MM.1S (cell line): ENCODE data around the gene DPH1.
A peak's percentile ranks its signal among the peaks of the same experiment; 100 is the strongest.

Experiments used
- DNase-seq: peaks from one replicate; pipeline ENCODE4 v3.0.0-alpha.2; 2015
- H2AFZ ChIP-seq: fragments of 300-600 bp; sonication (generic); 2 replicates; pipeline ENCODE4 v1.6.0; 2016; ENCODE audit warnings: antibody characterized with exemption, low read length
- H3F3A ChIP-seq: fragments of 300-600 bp; sonication (generic); 2 replicates; pipeline ENCODE4 v1.6.1; 2016; ENCODE audit warnings: mild to moderate bottlenecking, antibody characterized with exemption, low read length, moderate library complexity, mixed read lengths; ENCODE audit not compliant: insufficient read depth
- H3K27ac ChIP-seq: fragments of 300-600 bp; sonication (generic); 2 replicates; pipeline ENCODE4 v1.5.1; 2016; ENCODE audit warnings: mild to moderate bottlenecking, low read length
- H3K27me3 ChIP-seq: fragments of 300-600 bp; sonication (generic); replicated peaks from 2 replicates; pipeline ENCODE4 v1.6.0; 2016; ENCODE audit warnings: low read length; ENCODE audit not compliant: insufficient read depth
- H3K36me3 ChIP-seq: fragments of 300-600 bp; sonication (generic); replicated peaks from 2 replicates; pipeline ENCODE4 v1.6.1; 2016; ENCODE audit warnings: mild to moderate bottlenecking, low read length, mixed read lengths; ENCODE audit not compliant: insufficient read depth
- H3K4me1 ChIP-seq: fragments of 300-600 bp; sonication (generic); 2 replicates; pipeline ENCODE4 v1.6.1; 2016; ENCODE audit warnings: low read length, mixed read lengths
- H3K4me2 ChIP-seq: fragments of 300-600 bp; sonication (generic); 2 replicates; pipeline ENCODE4 v1.6.0; 2016; ENCODE audit warnings: low read depth, low read length
- H3K4me3 ChIP-seq: fragments of 300-600 bp; sonication (generic); 2 replicates; pipeline ENCODE4 v1.5.1; 2016; ENCODE audit warnings: low read length, mixed read lengths
- H3K79me2 ChIP-seq: fragments of 300-600 bp; sonication (generic); 2 replicates; pipeline ENCODE4 v1.6.1; 2016; ENCODE audit warnings: mixed run types, low read length, mixed read lengths
- H3K9ac ChIP-seq: fragments of 300-600 bp; sonication (generic); 2 replicates; pipeline ENCODE4 v1.6.1; 2016; ENCODE audit warnings: low read length, mixed read lengths
- H3K9me2 ChIP-seq: fragments of 300-600 bp; sonication (generic); replicated peaks from 2 replicates; pipeline ENCODE4 v1.6.1; 2016; ENCODE audit warnings: mild to moderate bottlenecking, low read length, mixed read lengths; ENCODE audit not compliant: insufficient read depth
- H3K9me3 ChIP-seq: fragments of 300-600 bp; sonication (generic); replicated peaks from 2 replicates; pipeline ENCODE4 v1.6.1; 2016; ENCODE audit warnings: mild to moderate bottlenecking, low read length, mixed read lengths; ENCODE audit not compliant: insufficient read depth
- H4K20me1 ChIP-seq: fragments of 300-600 bp; sonication (generic); 2 replicates; pipeline ENCODE4 v1.6.1; 2016; ENCODE audit warnings: mild to moderate bottlenecking, low read length, moderate library complexity, mixed read lengths; ENCODE audit not compliant: insufficient read depth
- EZH2 ChIP-seq: fragments of 300-600 bp; sonication (generic); optimal IDR thresholded peaks from 2 replicates; pipeline ENCODE3; 2017; ENCODE audit warnings: low read depth, mild to moderate bottlenecking, antibody characterized with exemption, low read length, mixed read lengths
- EZH2phosphoT487 ChIP-seq: fragments of 300-600 bp; sonication (generic); IDR thresholded peaks from 2 replicates; pipeline ENCODE4 v1.6.1; 2018; ENCODE audit warnings: antibody characterized with exemption, low read length
- TF ChIP-seq, protein P1 (sequence below): fragments of 300-600 bp; sonication (generic); IDR thresholded peaks from 2 replicates; pipeline ENCODE4 v1.5.1; 2016; ENCODE audit warnings: antibody characterized with exemption, low read length, mixed read lengths

DPH1 gene

DNA sequence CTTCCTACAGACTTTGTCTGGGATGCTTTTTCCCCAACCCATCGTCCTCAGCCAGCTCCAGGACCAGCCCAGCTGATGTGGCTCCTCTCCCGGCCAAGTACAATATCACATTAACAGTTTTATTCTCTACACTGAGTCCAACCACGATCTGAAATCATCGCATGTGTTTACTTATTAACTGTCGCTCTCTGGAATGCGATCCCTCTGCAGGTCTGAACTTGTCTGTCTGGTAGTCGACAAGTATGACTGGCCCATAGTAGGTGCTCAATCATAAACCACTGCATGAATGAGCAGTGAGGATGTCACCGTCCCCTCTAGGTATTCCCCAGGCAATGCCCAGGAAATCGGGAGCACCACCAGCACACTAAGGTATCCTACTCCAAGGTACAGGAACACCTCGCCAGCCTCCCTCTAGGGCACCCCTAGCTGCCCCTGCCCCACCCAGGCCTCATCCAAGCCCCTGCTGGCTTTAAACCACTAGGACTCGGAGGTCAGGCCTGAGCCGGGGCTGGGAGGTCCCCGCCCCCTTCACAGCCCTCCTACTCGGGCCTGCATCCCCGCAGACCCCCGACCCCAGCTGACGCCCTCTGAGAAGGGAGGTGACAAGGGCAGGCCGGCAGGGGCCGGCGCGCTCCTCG is 32.5 kb upstream of the DPH1 start:
- no peak for DNase-seq
- no peak overlapping the region for H2AFZ ChIP-seq
- H3K9ac ChIP-seq = no peak overlapping the region

DNA sequence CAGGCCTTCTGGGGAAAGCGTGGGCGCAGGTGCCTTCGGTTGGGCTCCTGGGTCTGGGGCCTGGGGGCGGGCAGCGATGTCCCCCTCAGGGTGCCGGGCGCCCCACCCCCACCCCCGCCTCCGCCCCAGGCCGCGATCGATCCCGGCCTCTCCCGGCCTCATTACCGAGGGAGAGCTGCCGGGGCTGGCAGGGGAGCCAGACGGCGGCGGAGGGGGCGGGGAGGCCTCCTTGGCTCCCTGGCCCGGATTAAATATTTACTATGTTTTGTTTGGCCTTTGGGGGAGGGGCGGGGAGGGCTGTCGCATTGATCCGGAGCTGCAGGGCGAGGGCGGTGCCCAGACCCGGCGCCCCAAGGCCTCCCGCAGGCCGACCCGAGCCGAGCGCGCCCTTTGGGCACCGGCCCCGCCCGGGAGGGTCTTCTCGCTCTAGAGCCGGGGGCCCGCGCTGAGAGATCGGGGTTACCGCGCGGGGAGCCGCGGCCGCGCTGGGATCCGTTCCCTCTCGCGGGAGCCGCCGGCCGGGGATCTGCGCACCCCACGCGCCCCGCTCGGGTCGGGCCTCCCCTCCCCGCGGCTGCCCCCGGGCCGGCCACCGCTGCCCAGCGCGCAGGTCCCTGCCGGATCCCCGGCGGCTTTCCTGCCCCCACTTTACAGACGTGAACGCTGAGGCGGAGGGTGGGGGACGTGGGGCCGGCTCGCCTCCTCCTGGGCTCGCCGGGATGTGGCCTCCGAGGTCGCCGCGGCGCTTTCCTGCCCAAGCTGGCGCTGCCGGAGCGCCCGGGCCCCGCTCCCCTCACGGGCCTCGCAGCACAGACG is 31.8 kb upstream of the DPH1 start:
- no peak overlapping the region for H3K4me2 ChIP-seq
- no peak for DNase-seq
- no peak overlapping the region for H2AFZ ChIP-seq
- H3K9ac ChIP-seq = no peak overlapping the region
- H3K79me2 ChIP-seq = no peaks in the 10 kb centered on the region
- peaks cover 8% of the 10 kb centered on the region; the same call in 1 of the 2 replicates for H3K4me1 ChIP-seq
- TF ChIP-seq EZH2phosphoT487 (no peak), EZH2 (no peak)
- TF ChIP-seq, protein P1, sequence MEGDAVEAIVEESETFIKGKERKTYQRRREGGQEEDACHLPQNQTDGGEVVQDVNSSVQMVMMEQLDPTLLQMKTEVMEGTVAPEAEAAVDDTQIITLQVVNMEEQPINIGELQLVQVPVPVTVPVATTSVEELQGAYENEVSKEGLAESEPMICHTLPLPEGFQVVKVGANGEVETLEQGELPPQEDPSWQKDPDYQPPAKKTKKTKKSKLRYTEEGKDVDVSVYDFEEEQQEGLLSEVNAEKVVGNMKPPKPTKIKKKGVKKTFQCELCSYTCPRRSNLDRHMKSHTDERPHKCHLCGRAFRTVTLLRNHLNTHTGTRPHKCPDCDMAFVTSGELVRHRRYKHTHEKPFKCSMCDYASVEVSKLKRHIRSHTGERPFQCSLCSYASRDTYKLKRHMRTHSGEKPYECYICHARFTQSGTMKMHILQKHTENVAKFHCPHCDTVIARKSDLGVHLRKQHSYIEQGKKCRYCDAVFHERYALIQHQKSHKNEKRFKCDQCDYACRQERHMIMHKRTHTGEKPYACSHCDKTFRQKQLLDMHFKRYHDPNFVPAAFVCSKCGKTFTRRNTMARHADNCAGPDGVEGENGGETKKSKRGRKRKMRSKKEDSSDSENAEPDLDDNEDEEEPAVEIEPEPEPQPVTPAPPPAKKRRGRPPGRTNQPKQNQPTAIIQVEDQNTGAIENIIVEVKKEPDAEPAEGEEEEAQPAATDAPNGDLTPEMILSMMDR = no peak
- H3K9me3 ChIP-seq = no peaks in the 10 kb centered on the region
- no peak overlapping the region for H3K27ac ChIP-seq
- no peaks in the 10 kb centered on the region for H4K20me1 ChIP-seq
- no peak overlapping the region for H3K4me3 ChIP-seq
- no peaks in the 10 kb centered on the region for H3K36me3 ChIP-seq
- no peaks in the 10 kb centered on the region for H3F3A ChIP-seq
- H3K27me3 ChIP-seq = peaks cover 40% of the 10 kb centered on the region
- no peaks in the 10 kb centered on the region for H3K9me2 ChIP-seq

More for the DNA sequence above, 32.5 kb upstream of the DPH1 start:
- no peaks in the 10 kb centered on the region for H4K20me1 ChIP-seq
- no peaks in the 10 kb centered on the region for H3K9me2 ChIP-seq
- H3F3A ChIP-seq = no peaks in the 10 kb centered on the region
- H3K36me3 ChIP-seq = no peaks in the 10 kb centered on the region
- H3K9me3 ChIP-seq = no peaks in the 10 kb centered on the region
- H3K79me2 ChIP-seq = no peaks in the 10 kb centered on the region
- H3K4me3 ChIP-seq = no peak overlapping the region
- H3K27ac ChIP-seq = no peak overlapping the region
- TF ChIP-seq, protein P1 = no peak
- TF ChIP-seq EZH2 (no peak), EZH2phosphoT487 (no peak)
- H3K4me1 ChIP-seq = peaks cover 8% of the 10 kb centered on the region; the same call in 1 of the 2 replicates
- peaks cover 41% of the 10 kb centered on the region for H3K27me3 ChIP-seq
- H3K4me2 ChIP-seq = no peak overlapping the region

DNA sequence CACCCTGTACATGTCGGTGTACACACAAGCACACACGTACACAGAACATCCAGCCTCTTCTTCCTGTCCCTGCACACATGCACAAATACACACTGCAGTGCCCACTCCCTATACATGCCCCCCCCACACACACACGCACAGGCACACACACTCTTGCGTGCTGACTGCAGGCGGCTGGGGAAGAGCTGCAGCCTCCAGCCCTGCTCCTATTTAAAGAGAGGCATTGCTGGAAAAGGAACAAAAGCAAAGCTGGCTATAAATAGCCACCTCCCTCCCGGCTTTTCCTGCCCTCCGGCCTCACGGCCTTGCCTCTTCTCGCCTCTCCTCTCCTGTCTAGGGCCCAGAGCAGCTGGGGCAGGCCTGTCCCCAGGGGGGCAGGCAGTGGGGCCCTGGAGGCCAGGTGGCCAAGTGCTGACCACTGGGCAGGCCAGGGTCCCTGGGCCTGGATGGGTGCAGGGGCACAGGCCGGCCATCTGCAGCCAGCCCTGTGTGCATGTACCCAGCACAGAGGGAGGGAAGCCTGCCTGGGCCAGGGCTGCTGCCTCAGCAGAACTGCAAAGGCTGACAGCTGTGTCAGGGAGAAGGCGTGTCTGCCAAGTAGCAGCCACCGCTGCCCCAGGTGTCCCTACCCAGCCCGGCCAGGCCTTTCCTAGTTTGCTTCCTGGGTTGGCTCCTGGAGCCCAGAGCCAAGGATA is 30.2 kb upstream of the DPH1 start:
- Histone ChIP-seq H3K36me3 (no peaks in the 10 kb centered on the region), H3K9ac (no peak overlapping the region), H3K79me2 (no peaks in the 10 kb centered on the region), H3K9me3 (no peaks in the 10 kb centered on the region), H3F3A (no peaks in the 10 kb centered on the region), H3K4me2 (peak overlapping the region; percentile 1; the same call in 1 of the 2 replicates), H4K20me1 (no peaks in the 10 kb centered on the region), H3K27ac (no peak overlapping the region), H3K4me3 (no peak overlapping the region), H3K9me2 (no peaks in the 10 kb centered on the region), H3K27me3 (peaks cover 38% of the 10 kb centered on the region), H2AFZ (0 out of 2 replicates have a peak overlapping the region, but pooled peaks have one; percentile 2), H3K4me1 (peaks cover 8% of the 10 kb centered on the region; the same call in 1 of the 2 replicates)
- TF ChIP-seq EZH2 = no peak
- TF ChIP-seq, protein P1 = no peak
- no peak for TF ChIP-seq EZH2phosphoT487
- peak; percentile 79 for DNase-seq
